Globus pallidus (tissue), 1 donor: Measurements from ENCODE around the gene SBF2.
A peak's percentile ranks its signal among the peaks of the same experiment; 100 is the strongest.

Source experiments
- DNase-seq: peaks from one replicate; pipeline ENCODE4 v3.0.0-alpha.2; 2015; ENCODE audit warnings: low spot score

SBF2 gene

GRCh38 chr11:9773524-9773923, 520.5 kb downstream of the SBF2 start:
- no peak for DNase-seq

GRCh38 chr11:9772218-9772617, 521.8 kb downstream of the SBF2 start:
- DNase-seq: no peak

DNA sequence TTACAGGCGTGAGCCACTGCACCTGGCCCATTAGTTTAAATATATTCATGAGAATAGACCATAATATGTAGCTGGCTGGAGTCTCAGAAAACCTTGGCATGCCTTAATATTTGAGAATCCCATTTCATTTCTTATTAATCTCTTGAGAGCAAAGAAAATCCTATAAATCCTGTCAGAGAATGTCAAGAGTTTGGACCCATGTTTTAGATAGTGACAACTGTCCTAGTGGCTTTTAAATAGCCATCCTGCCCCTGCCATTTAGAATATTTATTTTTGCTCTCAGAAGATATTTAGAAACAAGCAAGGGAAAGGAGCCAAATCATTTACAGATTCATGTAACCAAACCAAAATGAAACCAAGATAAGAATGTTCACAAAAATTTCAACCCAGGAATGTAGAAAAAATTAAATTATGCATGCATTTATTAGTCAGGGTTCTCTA, 522.9 kb downstream of the SBF2 start:
- no peak for DNase-seq

GRCh38 chr11:9769621-9770020, 524.4 kb downstream of the SBF2 start:
- DNase-seq: no peak

GRCh38 chr11:9765320-9766101, 528.5 kb downstream of the SBF2 start:
- no peak for DNase-seq

GRCh38 chr11:9763301-9763700, 530.7 kb downstream of the SBF2 start:
- DNase-seq: no peak

DNA sequence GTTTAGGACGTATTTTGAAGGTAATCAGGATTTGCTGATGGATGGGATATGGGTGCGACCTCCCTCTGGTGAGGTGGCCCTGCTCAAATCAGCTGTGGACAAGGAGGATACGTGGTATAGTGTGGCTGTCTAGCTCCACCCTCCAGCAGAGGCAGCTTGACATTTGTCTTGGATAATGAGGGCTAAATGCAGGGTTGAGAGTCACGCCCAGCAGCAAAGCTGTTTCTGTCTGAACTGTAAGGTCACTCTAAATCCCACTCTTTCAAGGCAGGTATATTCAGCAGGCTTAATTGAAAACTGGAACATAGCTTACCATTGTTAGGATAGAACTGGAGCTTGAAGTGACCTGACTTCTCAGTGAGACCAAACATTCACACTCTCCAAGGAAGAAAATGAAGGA, 531.5 kb downstream of the SBF2 start:
- DNase-seq: no peak

GRCh38 chr11:9761441-9761945, 532.5 kb downstream of the SBF2 start:
- DNase-seq: no peak

DNA sequence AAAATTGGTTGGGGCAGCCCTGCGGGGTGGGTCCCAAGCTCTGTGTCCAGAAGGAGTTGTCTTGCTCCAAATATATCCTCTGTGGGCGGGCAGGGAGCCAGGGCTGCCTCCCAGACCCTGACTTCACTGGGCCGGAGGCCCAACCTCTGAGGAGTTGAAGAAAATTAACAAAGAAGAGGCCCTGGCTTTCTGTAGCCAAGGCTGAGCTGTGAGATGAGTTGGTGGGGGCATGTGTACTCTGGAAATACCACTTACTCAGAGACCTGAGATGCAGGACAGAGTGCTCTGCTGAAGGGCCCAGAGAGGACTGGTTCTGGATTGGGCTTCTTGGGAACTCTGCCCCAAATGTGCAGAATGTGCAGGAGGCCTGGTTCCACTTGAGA, 533.8 kb downstream of the SBF2 start:
- peak; percentile 61 for DNase-seq

- DNase-seq: peak; percentile 40
Observed at GRCh38 chr11:9759519-9760192, 534.4 kb downstream of the SBF2 start.

DNA sequence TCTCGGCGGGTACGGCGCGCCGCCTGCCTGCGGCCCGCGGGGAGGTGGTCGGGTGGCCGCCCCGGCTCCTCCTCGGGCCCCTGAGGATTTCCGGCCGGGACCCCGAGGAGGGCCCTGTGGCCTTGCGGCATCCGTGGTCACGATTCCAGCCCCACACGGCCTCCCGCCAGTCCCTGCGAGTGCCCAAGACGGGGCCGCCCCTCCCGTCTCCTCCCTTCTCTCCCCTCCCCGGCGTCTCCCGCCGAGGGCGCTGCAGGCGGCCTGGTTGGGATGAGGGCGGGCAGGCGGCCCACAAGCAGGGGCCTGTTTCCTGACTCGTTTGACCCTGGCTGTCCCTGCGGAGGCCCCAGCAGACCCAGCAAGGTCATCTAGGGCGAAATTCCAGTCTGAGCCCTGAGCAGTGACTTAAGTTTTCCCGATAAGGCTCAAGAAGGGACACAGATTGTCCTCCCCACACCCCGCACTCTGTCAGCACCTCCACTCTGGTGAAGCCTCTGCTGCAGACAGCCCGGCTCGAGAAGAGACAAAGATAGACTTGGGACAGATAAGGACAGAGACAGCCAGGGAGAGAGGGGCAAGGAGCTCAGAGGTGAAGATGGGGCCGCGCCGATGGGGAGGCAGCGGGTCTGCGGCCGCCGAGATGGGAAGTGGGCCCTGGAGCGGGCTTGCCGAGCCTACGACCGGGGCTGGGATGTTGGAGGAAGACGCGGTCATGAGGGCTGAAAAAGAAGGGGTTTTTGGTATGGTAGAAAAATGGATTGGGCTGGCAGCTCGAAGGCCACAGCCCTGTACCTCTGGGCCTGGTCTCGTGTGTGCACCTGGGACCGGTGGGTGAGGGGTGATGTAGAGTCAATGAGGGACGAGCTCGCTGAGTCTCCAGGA, 535.1 kb downstream of the SBF2 start:
- DNase-seq: peak; percentile 47

DNA sequence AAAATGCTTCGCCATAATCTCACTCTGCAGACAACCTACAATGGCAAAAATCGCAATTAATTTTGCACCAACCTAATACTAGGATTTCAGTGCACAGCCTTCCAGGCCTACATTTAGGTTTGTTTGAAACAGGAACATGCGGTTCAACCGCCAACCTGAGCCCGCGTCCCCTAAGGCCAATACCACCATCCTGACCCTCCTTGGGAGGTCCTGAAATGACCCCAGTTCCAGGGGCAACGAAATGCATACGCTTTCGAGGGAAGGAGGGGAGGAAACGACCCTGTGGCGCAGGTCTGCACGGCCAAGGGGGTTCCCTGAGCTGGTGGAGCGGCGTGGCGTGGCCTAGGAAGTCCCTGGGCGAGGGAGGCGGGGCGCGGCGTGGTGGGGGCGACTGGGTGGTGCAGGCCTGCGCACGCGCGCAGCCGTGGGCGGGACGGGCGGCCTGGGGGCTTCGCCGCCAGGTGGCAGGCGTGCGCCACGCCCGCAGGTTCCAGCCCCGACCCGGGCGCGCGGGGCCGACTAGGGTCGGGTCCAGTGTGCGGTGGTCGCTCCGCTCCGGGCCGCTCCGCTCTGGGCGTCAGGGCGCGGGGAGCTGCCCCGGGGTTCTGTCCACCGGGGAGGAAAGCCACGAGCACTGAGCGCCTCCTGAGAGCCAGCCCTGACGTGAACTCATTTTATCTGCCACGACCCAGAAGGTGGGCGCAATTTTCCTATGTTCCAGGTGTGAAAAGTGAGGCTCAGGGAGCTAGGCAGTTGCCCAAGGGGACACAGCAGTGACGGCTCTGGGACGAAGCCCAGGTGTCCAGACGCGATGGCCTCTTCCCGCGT, 536.0 kb downstream of the SBF2 start:
- DNase-seq: peak; percentile 76

DNA sequence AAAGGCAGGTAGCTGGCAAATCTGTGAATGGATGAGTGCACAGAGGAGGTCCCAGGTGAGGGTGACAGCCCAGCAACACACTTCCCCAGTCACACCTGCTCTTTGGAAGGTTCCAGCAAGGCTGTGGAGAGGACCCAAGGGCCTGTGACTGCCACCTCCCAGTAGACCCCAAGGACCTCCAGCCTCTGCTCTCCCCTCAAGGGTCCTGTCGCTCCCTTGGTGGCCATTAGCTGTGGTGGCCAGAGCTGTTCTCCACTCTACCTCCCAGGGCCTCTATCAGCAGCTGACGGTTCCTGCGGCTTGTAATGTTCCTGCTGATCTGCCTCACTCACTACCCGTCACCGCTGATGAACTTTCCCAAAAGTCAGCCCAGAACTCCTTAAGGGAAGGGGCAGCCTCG, 537.1 kb downstream of the SBF2 start:
- no peak for DNase-seq

DNA sequence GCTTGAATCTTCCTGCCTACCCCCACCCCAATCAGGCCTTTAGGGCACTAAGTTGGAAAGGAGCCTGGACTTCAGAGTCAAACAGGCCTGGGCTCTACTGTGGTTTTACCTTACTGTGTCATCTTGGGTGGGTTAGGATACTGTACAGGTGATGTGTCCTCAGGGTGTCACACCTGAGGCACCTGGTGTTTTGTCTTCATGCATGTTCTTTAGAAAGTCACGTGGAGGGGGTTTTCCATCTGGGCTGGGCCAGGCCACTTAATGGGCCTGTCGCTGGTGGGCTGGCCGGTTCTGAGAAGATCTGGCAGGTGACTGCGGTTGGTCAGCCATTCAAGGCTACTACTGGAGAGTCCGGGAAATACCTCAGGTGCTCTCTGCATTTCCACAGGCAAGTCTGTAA, 537.6 kb downstream of the SBF2 start:
- DNase-seq: no peak

- no peak for DNase-seq
Observed at GRCh38 chr11:9755561-9756185, 538.3 kb downstream of the SBF2 start.

GRCh38 chr11:9754010-9754471, 540.0 kb downstream of the SBF2 start:
- no peak for DNase-seq

GRCh38 chr11:9753021-9753420, 541.0 kb downstream of the SBF2 start:
- DNase-seq: no peak

DNA sequence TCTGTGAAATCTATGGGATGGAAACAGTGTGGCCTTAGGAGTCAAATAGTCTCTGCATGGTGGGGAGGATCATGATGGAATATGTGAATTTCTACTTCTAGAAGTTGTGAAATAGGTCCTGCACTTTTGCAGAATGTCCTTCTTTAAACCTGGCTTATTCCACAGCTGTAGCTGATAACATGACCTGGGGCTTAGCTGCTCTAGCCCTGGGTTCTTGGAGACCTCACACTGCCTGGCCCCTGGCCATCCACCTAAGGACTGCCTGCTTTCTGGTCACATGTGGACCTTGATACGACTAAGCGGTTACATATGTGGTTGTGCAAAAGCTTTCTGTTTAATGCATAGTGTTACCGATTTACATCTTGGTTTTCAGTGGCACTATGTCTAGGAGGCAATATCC, 541.9 kb downstream of the SBF2 start:
- DNase-seq: no peak

DNA sequence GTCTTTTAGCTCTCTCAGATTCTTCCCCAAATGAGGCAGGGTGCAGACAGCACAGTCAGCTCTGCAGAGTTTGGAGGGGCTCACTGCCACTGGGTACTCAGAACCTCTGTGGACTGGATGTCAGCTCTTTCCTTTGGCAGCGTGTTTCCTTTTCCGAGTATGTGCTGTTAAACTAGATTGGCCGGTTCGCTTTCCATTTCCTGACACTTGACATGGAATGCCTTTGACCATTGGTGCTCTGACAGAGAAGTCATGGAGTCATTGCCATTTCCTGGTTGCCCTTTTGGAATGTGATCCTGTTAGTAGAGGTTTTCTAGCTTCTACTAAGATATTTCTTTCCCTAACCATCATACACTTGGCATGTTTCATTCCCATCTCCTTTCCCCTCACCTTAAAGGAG, 543.5 kb downstream of the SBF2 start:
- DNase-seq: no peak

- DNase-seq: peak; percentile 82
Observed at GRCh38 chr11:9748361-9748970, 545.6 kb downstream of the SBF2 start.

DNA sequence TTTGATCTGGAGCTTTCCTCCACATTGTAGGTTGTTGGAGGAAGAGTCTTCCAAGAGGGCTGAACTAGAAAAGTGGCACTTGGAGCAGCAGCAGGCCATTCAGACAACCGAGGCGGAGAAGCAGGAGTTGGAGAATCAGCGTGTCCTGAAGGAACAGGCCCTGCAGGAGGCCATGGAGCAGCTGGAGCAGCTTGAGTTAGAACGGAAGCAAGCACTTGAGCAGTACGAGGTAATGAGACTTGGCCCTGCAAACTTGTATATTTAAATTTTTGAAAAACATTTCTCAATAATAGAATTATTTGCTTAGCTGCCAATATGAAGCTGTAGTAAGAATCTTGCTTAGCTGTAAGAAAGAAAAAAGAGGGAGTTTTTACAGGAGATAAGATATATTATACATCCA, 546.2 kb downstream of the SBF2 start:
- DNase-seq: no peak
